NB4 (cell line): ENCODE measurements around the gene ZC2HC1B.

Experiments used
- DNase-seq: peaks from one replicate; pipeline ENCODE4 v3.0.0; 2010; ENCODE audit warnings: low read depth
- H3K4me3 ChIP-seq: one replicate; pipeline ENCODE4 v1.5.1; 2011; ENCODE audit warnings: mild to moderate bottlenecking, low read depth, low read length, moderate library complexity
- CTCF ChIP-seq: IDR thresholded peaks from one replicate; pipeline ENCODE4 v1.5.1; 2012; ENCODE audit warnings: low read depth, low read length
- MAX ChIP-seq: IDR thresholded peaks from 2 replicates; pipeline ENCODE4 v1.6.1; 2011; ENCODE audit warnings: low read depth, low read length
- MYC ChIP-seq: IDR thresholded peaks from 2 replicates; pipeline ENCODE4 v1.6.1; 2011; ENCODE audit warnings: low read depth, low read length
- POLR2A ChIP-seq: IDR thresholded peaks from 2 replicates; pipeline ENCODE4 v1.6.1; 2011; ENCODE audit warnings: mild to moderate bottlenecking; ENCODE audit not compliant: insufficient read length; ENCODE audit errors: extremely low read depth

Gene ZC2HC1B

GRCh38 chr6:143896126-143896860 lies 32.0 kb downstream of the ZC2HC1B start:
- DNase-seq, result peak; percentile 7
- H3K4me3 ChIP-seq, result no peak overlapping the region
- TF ChIP-seq MYC (no peak), CTCF (no peak), POLR2A (no peak), MAX (no peak)

GRCh38 chr6:143900358-143900757 lies 36.1 kb downstream of the ZC2HC1B start:
- DNase-seq, result no peak
- no peak for TF ChIP-seq CTCF
- no peak for TF ChIP-seq MAX
- TF ChIP-seq MYC, result no peak
- TF ChIP-seq POLR2A, result no peak
- no peak overlapping the region for H3K4me3 ChIP-seq

GRCh38 chr6:143901885-143902750 lies 37.8 kb downstream of the ZC2HC1B start:
- H3K4me3 ChIP-seq, result no peak overlapping the region
- no peak for TF ChIP-seq CTCF
- TF ChIP-seq MYC, result no peak
- TF ChIP-seq MAX, result no peak
- DNase-seq, result no peak

- TF ChIP-seq MAX (no peak), MYC (no peak), CTCF (no peak), POLR2A (no peak)
- no peak for DNase-seq
- H3K4me3 ChIP-seq, result no peak overlapping the region
Measured at GRCh38 chr6:143902827-143903226, 38.6 kb downstream of the ZC2HC1B start.

- no peak overlapping the region for H3K4me3 ChIP-seq
- TF ChIP-seq CTCF (no peak), POLR2A (no peak), MAX (no peak), MYC (no peak)
- DNase-seq, result no peak
Measured at GRCh38 chr6:143911028-143911427, 46.8 kb downstream of the ZC2HC1B start.
